Measurements from ENCODE around the gene LNP1. TPM values are rescaled to one million over a fixed set of nuclear protein-coding genes. Genes with fewer than 3 reads are reported as not detected.

Gene LNP1
- total RNA-seq, 3 donors from 2014 or later = 1.2 to 1.7 (median 1.3) TPM

- no peak for DNase-seq
- TF ChIP-seq CTCF (IDR thresholded peaks at IDR 0.05) = no peak
- no peaks in the 10 kb centered on the region for H3K4me1 ChIP-seq (ENCODE audit: low read depth)
- no peaks in the 10 kb centered on the region for H3K36me3 ChIP-seq (ENCODE audit: low read depth)
- intact Hi-C loops (cut with DNase I, micrococcal nuclease) = no loop called here
- no peak overlapping the region for H3K4me3 ChIP-seq
- no peaks in the 10 kb centered on the region for H3K9me3 ChIP-seq
- ATAC-seq = no peak
These were observed 32.9 kb upstream of the LNP1 start for GRCh38 chr3:100368441-100368840.

GRCh38 chr3:100370756-100371155 lies 30.6 kb upstream of the LNP1 start:
- intact Hi-C loops (cut with DNase I, micrococcal nuclease) = no loop called here
- Histone ChIP-seq H3K4me1 (ENCODE audit: low read depth) (no peaks in the 10 kb centered on the region), H3K9me3 (no peaks in the 10 kb centered on the region), H3K36me3 (ENCODE audit: low read depth) (no peaks in the 10 kb centered on the region), H3K4me3 (no peak overlapping the region)
- DNase-seq (no peak), ATAC-seq (no peak)
- no peak for TF ChIP-seq CTCF (IDR thresholded peaks at IDR 0.05)

GRCh38 chr3:100374521-100374920 lies 26.8 kb upstream of the LNP1 start:
- H3K4me1 ChIP-seq (ENCODE audit: low read depth) = no peaks in the 10 kb centered on the region
- TF ChIP-seq CTCF (IDR thresholded peaks at IDR 0.05) = no peak
- intact Hi-C loops (cut with DNase I, micrococcal nuclease) = no loop called here
- ATAC-seq = no peak
- H3K9me3 ChIP-seq = no peaks in the 10 kb centered on the region
- H3K4me3 ChIP-seq = no peak overlapping the region
- H3K36me3 ChIP-seq (ENCODE audit: low read depth) = no peaks in the 10 kb centered on the region
- no peak for DNase-seq

- no peak overlapping the region for H3K4me3 ChIP-seq
- no peaks in the 10 kb centered on the region for H3K36me3 ChIP-seq (ENCODE audit: low read depth)
- no peak for DNase-seq
- H3K9me3 ChIP-seq = no peaks in the 10 kb centered on the region
- TF ChIP-seq CTCF (IDR thresholded peaks at IDR 0.05) = no peak
- no peaks in the 10 kb centered on the region for H3K4me1 ChIP-seq (ENCODE audit: low read depth)
- intact Hi-C loops (cut with DNase I, micrococcal nuclease) = no loop called here
- ATAC-seq = no peak
These were observed 25.0 kb upstream of the LNP1 start for GRCh38 chr3:100376301-100376700.

GRCh38 chr3:100384733-100385525 lies 16.4 kb upstream of the LNP1 start:
- DNase-seq (no peak), ATAC-seq (no peak)
- Histone ChIP-seq H3K9me3 (peaks cover 11% of the 10 kb centered on the region), H3K4me3 (no peak overlapping the region), H3K36me3 (ENCODE audit: low read depth) (no peaks in the 10 kb centered on the region), H3K4me1 (ENCODE audit: low read depth) (no peaks in the 10 kb centered on the region)
- no peak for TF ChIP-seq CTCF (IDR thresholded peaks at IDR 0.05)
- intact Hi-C loops (cut with DNase I, micrococcal nuclease) = no loop called here

All from mucosa of descending colon (tissue), 3 donors.